ENCODE results near the gene CDKAL1. TPM values are rescaled to one million over a fixed set of nuclear protein-coding genes. Genes with fewer than 3 reads are reported as not detected.
"Not testable (repeated sequence)": the region's sequence is repeated elsewhere in the genome, so short reads cannot be mapped to it uniquely, and the experiment has no call there.

The CDKAL1 gene
- total and polyA plus RNA-seq, 2 of the 13 experiments (the other 11 are each of a cell fraction or from before 2014, with no cell fraction given), result 9.5 to 27.7 TPM

DNA sequence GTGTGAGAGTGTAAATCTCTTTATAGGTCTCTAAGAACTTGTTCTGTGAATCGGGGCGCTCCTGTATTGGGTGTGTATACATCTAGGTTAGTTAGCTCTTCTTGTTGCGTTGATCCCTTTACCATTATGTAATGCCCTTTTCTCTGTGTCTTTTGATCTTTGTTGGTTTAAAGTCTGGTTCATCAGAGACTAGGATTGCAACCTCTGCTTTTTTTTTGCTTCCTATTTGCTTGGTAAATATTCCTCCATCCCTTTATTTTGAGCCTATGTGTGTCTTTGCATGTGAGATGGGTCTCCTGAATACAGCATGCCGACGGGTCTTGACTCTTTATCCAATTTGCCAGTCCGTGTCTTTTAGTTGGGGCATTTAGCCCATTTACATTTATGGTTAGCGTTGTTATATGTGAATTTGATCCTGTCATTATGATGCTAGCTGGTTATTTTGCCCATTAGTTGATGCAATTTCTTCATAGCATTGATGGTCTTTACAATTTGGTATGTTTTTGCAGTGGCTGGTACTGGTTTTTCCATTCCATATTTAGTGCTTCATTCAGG lies 60.1 kb downstream of the CDKAL1 start (continued):
- TF ChIP-seq SOX13 (IDR thresholded peaks at IDR 0.05), result 0 out of 2 replicates have a peak, but pooled peaks have one; percentile 30
- TF ChIP-seq SOX13 (CRISPR knock-in tag; conservative IDR thresholded peaks at IDR 0.05 in 1 of 2, IDR thresholded peaks at IDR 0.05 in 1 of 2), result peak in 1 of 2 experiments; percentile 91; a peak in 2 of 4 replicates
- TF ChIP-seq, protein P1, sequence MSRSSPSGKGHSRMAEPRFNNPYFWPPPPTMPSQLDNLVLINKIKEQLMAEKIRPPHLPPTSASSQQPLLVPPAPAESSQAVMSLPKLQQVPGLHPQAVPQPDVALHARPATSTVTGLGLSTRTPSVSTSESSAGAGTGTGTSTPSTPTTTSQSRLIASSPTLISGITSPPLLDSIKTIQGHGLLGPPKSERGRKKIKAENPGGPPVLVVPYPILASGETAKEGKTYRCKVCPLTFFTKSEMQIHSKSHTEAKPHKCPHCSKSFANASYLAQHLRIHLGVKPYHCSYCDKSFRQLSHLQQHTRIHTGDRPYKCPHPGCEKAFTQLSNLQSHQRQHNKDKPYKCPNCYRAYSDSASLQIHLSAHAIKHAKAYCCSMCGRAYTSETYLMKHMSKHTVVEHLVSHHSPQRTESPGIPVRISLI (CRISPR knock-in tag; IDR thresholded peaks at IDR 0.05; ENCODE audit: borderline replicate concordance), result peak; percentile 99
- TF ChIP-seq NR2F6 (IDR thresholded peaks at IDR 0.05), result peak; percentile 66
- TF ChIP-seq NR2F6 (CRISPR knock-in tag; IDR thresholded peaks at IDR 0.05), result peak; percentile 81
- TF ChIP-seq ZNF292 (CRISPR knock-in tag; IDR thresholded peaks at IDR 0.05; ENCODE audit: borderline replicate concordance, low read depth), result peak; percentile 33; the same call in 1 of the 2 replicates
- peak; percentile 83 for TF ChIP-seq NCOA2 (CRISPR knock-in tag; IDR thresholded peaks at IDR 0.05)
- TF ChIP-seq PPARG (CRISPR knock-in tag; conservative IDR thresholded peaks at IDR 0.05), result peak; percentile 71
- TF ChIP-seq ERF (CRISPR knock-in tag; IDR thresholded peaks at IDR 0.05), result peak; percentile 53; the same call in 1 of the 2 replicates
- 0 out of 4 replicates have a peak, but pooled peaks of 1 of the 2 experiments have one; percentile 19 for TF ChIP-seq NR2F1 (CRISPR knock-in tag; IDR thresholded peaks at IDR 0.05)
- TF ChIP-seq, protein P2, sequence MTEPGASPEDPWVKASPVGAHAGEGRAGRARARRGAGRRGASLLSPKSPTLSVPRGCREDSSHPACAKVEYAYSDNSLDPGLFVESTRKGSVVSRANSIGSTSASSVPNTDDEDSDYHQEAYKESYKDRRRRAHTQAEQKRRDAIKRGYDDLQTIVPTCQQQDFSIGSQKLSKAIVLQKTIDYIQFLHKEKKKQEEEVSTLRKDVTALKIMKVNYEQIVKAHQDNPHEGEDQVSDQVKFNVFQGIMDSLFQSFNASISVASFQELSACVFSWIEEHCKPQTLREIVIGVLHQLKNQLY (CRISPR knock-in tag; IDR thresholded peaks at IDR 0.05), result peak; percentile 51; the same call in 1 of the 2 replicates
- TF ChIP-seq MIXL1 (CRISPR knock-in tag; IDR thresholded peaks at IDR 0.05), result peak; percentile 80; the same call in 1 of the 2 replicates
- TF ChIP-seq GATAD2A (CRISPR knock-in tag; IDR thresholded peaks at IDR 0.05), result peak; percentile 92
- TF ChIP-seq NFIC (IDR thresholded peaks at IDR 0.05; ENCODE audit: low read length), result peak; percentile 56; the same call in 1 of the 2 replicates
- TF ChIP-seq, protein P3, sequence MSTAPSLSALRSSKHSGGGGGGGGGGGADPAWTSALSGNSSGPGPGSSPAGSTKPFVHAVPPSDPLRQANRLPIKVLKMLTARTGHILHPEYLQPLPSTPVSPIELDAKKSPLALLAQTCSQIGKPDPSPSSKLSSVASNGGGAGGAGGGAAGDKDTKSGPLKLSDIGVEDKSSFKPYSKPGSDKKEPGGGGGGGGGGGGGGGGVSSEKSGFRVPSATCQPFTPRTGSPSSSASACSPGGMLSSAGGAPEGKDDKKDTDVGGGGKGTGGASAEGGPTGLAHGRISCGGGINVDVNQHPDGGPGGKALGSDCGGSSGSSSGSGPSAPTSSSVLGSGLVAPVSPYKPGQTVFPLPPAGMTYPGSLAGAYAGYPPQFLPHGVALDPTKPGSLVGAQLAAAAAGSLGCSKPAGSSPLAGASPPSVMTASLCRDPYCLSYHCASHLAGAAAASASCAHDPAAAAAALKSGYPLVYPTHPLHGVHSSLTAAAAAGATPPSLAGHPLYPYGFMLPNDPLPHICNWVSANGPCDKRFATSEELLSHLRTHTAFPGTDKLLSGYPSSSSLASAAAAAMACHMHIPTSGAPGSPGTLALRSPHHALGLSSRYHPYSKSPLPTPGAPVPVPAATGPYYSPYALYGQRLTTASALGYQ (CRISPR knock-in tag; IDR thresholded peaks at IDR 0.05), result peak; percentile 83
- TF ChIP-seq MAFF (IDR thresholded peaks at IDR 0.05; ENCODE audit: low read depth, low read length), result peak; percentile 60; the same call in 1 of the 2 replicates
- TF ChIP-seq ATF7 (IDR thresholded peaks at IDR 0.05), result peak; percentile 33; the same call in 1 of the 2 replicates
- not testable (repeated sequence) for TF ChIP-seq ATF7 (CRISPR knock-in tag; IDR thresholded peaks at IDR 0.05)
- peak; percentile 85; the same call in 1 of the 2 replicates for TF ChIP-seq FOXJ3 (CRISPR knock-in tag; IDR thresholded peaks at IDR 0.05; ENCODE audit: borderline replicate concordance)
- TF ChIP-seq, protein P4, sequence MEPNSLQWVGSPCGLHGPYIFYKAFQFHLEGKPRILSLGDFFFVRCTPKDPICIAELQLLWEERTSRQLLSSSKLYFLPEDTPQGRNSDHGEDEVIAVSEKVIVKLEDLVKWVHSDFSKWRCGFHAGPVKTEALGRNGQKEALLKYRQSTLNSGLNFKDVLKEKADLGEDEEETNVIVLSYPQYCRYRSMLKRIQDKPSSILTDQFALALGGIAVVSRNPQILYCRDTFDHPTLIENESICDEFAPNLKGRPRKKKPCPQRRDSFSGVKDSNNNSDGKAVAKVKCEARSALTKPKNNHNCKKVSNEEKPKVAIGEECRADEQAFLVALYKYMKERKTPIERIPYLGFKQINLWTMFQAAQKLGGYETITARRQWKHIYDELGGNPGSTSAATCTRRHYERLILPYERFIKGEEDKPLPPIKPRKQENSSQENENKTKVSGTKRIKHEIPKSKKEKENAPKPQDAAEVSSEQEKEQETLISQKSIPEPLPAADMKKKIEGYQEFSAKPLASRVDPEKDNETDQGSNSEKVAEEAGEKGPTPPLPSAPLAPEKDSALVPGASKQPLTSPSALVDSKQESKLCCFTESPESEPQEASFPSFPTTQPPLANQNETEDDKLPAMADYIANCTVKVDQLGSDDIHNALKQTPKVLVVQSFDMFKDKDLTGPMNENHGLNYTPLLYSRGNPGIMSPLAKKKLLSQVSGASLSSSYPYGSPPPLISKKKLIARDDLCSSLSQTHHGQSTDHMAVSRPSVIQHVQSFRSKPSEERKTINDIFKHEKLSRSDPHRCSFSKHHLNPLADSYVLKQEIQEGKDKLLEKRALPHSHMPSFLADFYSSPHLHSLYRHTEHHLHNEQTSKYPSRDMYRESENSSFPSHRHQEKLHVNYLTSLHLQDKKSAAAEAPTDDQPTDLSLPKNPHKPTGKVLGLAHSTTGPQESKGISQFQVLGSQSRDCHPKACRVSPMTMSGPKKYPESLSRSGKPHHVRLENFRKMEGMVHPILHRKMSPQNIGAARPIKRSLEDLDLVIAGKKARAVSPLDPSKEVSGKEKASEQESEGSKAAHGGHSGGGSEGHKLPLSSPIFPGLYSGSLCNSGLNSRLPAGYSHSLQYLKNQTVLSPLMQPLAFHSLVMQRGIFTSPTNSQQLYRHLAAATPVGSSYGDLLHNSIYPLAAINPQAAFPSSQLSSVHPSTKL (CRISPR knock-in tag; IDR thresholded peaks at IDR 0.05), result peak; percentile 91
- TF ChIP-seq ZNF205 (CRISPR knock-in tag; IDR thresholded peaks at IDR 0.05), result 0 out of 2 replicates have a peak, but pooled peaks have one; percentile 27
- TF ChIP-seq ZNF331 (CRISPR knock-in tag; IDR thresholded peaks at IDR 0.05), result peak; percentile 73
- TF ChIP-seq SKI (IDR thresholded peaks at IDR 0.05; ENCODE audit: partially characterized antibody), result peak; percentile 91
- TF ChIP-seq HDAC2 (CRISPR knock-in tag; IDR thresholded peaks at IDR 0.05), result peak; percentile 78
